SK-N-MC (cell line): Measurements from ENCODE around the gene CNOT1.

ENCODE experiments used
- EZH2 ChIP-seq: fragments of 200-600 bp; sonication (generic); IDR thresholded peaks from one replicate; pipeline ENCODE4 v1.6.1; 2017; ENCODE audit warnings: antibody characterized with exemption
- POLR2AphosphoS5 ChIP-seq: IDR thresholded peaks from 2 replicates; pipeline ENCODE4 v1.6.1; 2012; ENCODE audit warnings: mild to moderate bottlenecking, low read depth, low read length, borderline replicate concordance

DNA sequence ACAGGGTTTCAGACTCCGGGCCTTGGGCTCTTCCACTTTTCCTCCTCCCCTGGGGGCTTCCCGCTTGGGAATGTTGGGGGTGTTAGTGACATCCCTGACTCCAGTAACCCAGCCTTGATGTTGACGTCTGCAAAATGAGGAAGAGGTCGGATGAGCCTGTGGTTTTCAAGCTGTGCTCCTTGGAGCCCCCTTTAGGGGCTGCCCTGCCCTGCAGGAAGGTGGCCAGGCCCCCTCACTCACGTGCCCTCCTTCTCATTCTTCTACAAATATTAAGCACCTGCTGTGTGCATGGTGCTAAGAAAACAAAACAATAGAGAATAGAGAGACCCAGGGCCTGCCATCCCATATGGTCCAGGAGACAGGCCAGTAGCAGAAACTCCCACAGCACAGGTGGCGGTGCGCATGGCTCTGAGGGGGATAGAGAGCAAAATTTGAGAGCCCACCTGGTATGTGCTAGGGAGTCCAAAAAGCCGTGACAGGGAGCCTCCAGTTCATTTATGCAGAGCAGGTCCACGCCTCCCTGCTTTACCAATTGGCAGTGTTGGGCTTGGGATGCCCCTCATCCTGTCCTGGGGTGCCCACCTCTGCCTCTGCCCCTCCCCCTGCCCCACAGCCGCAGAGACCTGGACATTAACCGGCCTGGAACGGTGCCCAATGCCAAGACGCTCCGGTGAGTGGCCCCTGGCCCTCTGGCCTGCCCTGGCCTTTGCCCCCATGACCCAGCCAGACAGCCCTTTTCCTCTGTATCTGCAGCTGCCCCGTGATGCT is 122.2 kb downstream of the CNOT1 start:
- TF ChIP-seq POLR2AphosphoS5 (no peak), EZH2 (no peak)
